ENCODE measurements around the gene S100P.

DNA sequence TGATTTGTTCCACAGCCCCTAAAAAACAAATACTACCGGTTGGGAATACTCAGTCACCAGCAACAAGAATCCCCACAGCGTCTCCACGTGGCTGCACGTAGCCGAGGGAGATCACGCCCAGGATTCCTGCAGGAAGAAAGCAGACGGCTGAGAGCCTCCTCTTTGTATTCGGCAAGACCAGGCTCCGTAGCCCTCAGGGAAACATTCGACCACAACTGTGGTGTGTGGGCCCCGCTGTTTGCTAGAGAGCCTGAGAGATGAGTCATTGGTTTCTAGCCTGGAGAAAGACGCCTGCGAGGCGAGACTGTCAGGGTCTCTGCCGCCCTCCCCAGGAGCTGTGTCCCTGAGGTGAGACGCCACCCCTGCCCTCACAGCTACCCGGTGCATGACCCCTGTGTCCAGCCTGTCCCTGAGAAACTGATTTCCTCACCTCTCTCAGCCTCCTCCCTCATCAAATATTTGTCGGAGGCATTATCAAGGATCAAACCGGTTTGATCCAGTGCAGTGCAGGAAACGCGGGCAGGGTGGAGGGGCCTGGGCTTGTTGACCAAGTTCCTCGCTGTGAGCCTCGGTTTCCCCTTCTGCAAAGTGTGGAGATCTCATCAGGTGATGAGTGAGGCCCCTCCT is 4.7 kb upstream of the S100P start:
- TF ChIP-seq POLR2AphosphoS5 (IDR thresholded peaks at IDR 0.05) (no peak), EP300 (IDR thresholded peaks at IDR 0.05; ENCODE audit: low read depth) (no peak), POLR2A (IDR thresholded peaks at IDR 0.05) (no peak)
- TF ChIP-seq, protein P1, sequence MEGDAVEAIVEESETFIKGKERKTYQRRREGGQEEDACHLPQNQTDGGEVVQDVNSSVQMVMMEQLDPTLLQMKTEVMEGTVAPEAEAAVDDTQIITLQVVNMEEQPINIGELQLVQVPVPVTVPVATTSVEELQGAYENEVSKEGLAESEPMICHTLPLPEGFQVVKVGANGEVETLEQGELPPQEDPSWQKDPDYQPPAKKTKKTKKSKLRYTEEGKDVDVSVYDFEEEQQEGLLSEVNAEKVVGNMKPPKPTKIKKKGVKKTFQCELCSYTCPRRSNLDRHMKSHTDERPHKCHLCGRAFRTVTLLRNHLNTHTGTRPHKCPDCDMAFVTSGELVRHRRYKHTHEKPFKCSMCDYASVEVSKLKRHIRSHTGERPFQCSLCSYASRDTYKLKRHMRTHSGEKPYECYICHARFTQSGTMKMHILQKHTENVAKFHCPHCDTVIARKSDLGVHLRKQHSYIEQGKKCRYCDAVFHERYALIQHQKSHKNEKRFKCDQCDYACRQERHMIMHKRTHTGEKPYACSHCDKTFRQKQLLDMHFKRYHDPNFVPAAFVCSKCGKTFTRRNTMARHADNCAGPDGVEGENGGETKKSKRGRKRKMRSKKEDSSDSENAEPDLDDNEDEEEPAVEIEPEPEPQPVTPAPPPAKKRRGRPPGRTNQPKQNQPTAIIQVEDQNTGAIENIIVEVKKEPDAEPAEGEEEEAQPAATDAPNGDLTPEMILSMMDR (IDR thresholded peaks at IDR 0.05), result no peak

Measured in transverse colon (tissue), 4 donors.